Kidney epithelial cell (primary cell): ENCODE measurements around the gene PPP3CB. TPM values are rescaled to one million over a fixed set of nuclear protein-coding genes. Genes with fewer than 3 reads are reported as not detected.

Source experiments
- DNase-seq: peaks from one replicate; pipeline ENCODE4 v3.0.0-alpha.2; 2010; ENCODE audit warnings: low read depth
- H3K27me3 ChIP-seq: 2 replicates; pipeline ENCODE4 v1.6.0; 2011; ENCODE audit warnings: low read length; ENCODE audit not compliant: control insufficient read depth, insufficient read depth
- H3K36me3 ChIP-seq: 2 replicates; pipeline ENCODE4 v1.5.1; 2011; ENCODE audit warnings: low read length; ENCODE audit not compliant: control insufficient read depth, insufficient read depth
- H3K4me3 ChIP-seq: 2 replicates; pipeline ENCODE4 v1.5.1; 2011; ENCODE audit warnings: low read depth, mild to moderate bottlenecking, control low read depth, low read length
- total RNA-seq: library from RNA; depleted of rRNA; stranded (reverse); fragments of >200 nt; gene quantifications from 2 replicates; pipeline ENCODE4 v1.2.3, GENCODE V29; 2015
- TF ChIP-seq, protein P1 (sequence below): IDR thresholded peaks from 2 replicates; pipeline ENCODE4 v1.5.1; 2011; ENCODE audit warnings: mild to moderate bottlenecking, moderate library complexity, low read length, control low read depth, inconsistent platforms; ENCODE audit not compliant: insufficient read depth, poor library complexity, severe bottlenecking

The PPP3CB gene
- total RNA-seq, 1 donor from 2014 or later: 21.9 TPM

DNA sequence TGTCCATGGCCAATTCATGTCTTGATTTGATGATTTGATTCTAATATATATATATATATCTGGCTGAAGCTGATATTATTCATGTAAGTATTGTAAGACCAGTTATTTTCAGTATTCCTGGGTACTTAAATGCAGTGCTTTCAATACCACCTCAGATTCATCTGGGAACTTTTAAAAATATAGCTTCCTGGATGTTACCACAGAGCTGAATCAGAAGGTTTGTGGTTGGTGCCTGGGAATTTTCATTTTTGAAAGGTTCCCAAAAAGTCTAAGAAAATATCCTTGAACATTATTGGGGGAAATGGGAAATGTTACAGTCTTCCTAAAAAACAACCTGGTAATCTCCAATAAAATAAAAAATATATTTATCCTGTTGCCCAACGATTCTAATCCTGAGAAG, 10.7 kb upstream of the PPP3CB start:
- TF ChIP-seq, protein P1, sequence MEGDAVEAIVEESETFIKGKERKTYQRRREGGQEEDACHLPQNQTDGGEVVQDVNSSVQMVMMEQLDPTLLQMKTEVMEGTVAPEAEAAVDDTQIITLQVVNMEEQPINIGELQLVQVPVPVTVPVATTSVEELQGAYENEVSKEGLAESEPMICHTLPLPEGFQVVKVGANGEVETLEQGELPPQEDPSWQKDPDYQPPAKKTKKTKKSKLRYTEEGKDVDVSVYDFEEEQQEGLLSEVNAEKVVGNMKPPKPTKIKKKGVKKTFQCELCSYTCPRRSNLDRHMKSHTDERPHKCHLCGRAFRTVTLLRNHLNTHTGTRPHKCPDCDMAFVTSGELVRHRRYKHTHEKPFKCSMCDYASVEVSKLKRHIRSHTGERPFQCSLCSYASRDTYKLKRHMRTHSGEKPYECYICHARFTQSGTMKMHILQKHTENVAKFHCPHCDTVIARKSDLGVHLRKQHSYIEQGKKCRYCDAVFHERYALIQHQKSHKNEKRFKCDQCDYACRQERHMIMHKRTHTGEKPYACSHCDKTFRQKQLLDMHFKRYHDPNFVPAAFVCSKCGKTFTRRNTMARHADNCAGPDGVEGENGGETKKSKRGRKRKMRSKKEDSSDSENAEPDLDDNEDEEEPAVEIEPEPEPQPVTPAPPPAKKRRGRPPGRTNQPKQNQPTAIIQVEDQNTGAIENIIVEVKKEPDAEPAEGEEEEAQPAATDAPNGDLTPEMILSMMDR: no peak
- Histone ChIP-seq H3K27me3 (no peaks in the 10 kb centered on the region), H3K4me3 (no peak overlapping the region), H3K36me3 (no peaks in the 10 kb centered on the region)
- no peak for DNase-seq

DNA sequence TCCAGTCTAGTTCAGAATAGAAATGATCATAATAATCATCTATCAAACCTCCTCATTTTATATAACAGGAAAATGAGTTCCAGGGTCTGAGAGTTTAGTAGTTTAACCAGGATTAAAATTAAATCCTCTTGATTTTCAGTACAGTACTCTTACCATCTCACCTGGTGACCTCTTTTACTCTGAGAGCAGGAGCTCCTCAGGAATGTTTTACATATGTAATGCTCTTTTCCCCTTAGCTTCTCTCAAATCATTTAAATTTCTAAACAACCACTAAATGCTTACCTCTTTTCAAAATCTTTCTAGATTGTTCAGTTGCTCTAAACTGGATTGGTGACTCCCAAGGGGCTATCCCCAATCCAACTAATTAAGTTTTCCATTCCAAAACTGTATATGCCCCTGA, 10.2 kb upstream of the PPP3CB start:
- TF ChIP-seq, protein P1: no peak
- no peak for DNase-seq
- H3K4me3 ChIP-seq: no peak overlapping the region

DNA sequence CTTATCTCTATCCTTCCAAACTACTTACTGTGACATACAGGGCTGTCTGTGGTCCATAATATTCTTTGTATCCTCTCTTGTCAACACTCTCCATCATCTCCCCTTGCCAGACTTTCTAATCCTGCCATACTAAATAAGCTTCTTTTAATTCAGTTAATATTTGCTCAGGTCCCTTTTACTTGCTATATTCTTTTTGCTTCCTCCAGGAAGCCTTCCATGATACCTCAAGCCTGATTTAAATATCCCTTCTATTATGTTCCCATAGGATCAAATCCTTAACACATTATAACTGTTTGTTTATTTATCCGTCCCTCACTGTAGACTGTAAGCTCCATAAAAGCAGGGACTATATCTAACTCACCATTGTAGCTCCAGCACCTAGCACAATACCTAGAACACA, 7.2 kb upstream of the PPP3CB start:
- Histone ChIP-seq H3K36me3 (peaks cover 2% of the 10 kb centered on the region), H3K4me3 (no peak overlapping the region), H3K27me3 (no peaks in the 10 kb centered on the region)
- TF ChIP-seq, protein P1: no peak
- DNase-seq: no peak

More for the DNA sequence above, 10.2 kb upstream of the PPP3CB start:
- H3K27me3 ChIP-seq: no peaks in the 10 kb centered on the region
- H3K36me3 ChIP-seq: no peaks in the 10 kb centered on the region

DNA sequence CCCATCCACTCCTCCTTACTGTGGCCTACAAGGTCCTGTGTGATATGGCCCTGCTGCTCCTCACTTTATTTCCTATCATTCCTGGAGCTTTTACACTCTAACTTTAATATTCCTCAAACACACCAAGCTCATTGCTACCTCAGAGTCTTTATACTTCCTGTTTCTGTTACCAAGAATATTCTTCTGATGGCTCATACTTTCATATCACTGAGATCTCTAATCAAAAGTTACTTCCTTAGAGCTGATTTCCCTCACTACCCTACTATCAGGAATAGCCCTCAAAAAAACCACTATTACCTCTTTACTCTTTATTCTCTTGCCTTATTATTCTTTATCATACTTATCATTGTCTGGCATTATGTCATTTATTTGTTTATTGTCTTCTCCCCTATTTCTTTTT, 5.8 kb upstream of the PPP3CB start:
- TF ChIP-seq, protein P1: no peak
- no peaks in the 10 kb centered on the region for H3K27me3 ChIP-seq
- H3K4me3 ChIP-seq: no peak overlapping the region
- DNase-seq: no peak
- peaks cover 2% of the 10 kb centered on the region for H3K36me3 ChIP-seq

DNA sequence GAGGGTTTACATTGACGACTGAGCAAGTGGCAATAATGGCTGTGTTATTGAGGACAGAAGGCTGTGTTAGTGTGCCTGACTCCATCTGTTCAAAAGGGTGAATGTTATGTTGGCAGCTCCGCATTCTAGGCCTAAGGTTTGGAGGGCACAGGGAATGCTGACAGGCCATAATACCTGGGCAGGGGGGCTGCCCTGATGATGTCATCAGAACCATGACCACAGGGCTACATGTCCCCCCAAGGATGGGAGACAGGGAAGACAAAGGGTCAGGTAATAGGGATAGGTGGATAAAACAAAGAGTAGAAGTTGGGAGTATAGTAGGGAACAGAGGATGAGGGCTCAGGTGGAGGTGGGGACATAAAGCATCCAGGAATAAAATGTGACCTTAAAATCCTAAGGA, 1.8 kb upstream of the PPP3CB start:
- no peak for DNase-seq
- no peaks in the 10 kb centered on the region for H3K27me3 ChIP-seq
- no peak overlapping the region for H3K4me3 ChIP-seq
- TF ChIP-seq, protein P1: no peak
- peaks cover 2% of the 10 kb centered on the region for H3K36me3 ChIP-seq

DNA sequence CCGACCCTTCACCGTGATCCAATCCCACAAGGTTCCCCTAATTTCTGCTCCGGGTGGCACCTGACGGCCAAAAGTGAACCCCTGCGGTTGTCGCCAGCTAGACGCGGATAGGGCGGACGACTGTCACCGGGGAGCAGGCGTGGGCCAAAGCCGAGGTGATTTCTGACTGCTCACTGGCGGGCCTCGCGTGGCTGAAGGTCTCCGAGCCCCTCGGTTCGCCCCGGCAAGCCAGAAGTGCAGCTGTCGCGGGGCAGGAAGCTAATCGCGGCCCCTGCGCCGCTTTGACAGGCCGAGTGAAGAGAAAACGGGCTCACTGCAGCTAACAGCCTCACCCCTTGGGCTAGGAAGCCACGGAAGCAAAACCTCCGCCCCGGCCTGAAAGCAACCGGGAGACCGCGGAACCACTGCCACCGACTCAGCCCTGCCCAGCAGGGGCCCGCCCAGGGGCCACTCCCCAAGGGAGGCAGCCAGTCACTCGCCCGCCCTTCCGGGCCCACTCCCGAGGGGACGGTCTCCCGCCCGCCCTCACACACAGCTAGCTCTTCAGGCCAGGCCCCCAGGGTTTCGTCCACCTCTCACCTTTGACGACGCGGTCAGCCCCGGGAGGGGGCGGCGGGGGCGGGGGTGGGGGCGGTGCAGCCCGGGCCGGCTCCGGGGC, 469 bp downstream of the PPP3CB start:
- peak; percentile 62 for DNase-seq
- H3K36me3 ChIP-seq: no peaks in the 10 kb centered on the region
- peak overlapping the region; percentile 77 for H3K4me3 ChIP-seq
- no peaks in the 10 kb centered on the region for H3K27me3 ChIP-seq
- TF ChIP-seq, protein P1: no peak
